AG10803 (cell line): ENCODE data around the gene EPHX1.

Experiments used
- DNase-seq: peaks from one replicate; pipeline ENCODE4 v3.0.0; 2010; ENCODE audit warnings: low read depth
- H3K4me3 ChIP-seq: 2 replicates; pipeline ENCODE4 v1.5.1; 2011; ENCODE audit warnings: mild to moderate bottlenecking, low read length, control low read depth
- CTCF ChIP-seq: conservative IDR thresholded peaks from 2 replicates; pipeline ENCODE4 v1.5.1; 2011; ENCODE audit warnings: mild to moderate bottlenecking, low read length, control low read depth, inconsistent platforms

EPHX1 gene

DNA sequence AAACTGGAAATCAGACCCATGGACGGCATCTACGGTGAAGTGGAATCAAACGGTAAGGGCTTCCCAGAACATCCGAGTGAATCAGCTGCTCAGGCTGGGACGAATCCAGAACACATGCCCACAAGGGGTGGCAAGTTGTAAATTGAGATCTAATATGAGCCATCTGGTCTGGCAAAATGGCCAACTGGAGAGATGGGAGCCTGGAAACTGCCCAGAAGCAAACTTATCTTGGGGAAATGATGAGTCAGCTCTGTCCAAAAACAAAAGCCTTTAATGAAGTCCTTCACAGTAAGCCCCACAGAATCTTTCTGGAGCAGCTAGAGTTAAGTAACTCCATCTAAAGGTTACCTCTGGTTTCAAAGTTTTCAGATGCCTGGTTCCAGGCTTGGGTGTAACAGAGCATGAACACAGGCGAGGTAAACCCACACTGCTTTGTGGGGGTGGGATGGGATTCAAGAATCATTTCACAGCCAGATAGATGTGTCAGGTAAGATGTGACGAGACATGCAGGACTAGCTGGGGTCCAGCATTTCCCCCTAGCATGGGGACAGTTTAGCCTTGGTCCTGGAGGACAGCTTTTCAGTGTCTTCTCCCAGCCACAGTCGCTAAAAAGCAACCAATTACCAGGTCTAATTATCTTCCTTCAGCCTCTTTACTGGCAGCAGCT lies 42.8 kb upstream of the EPHX1 start:
- peak; percentile 98 for DNase-seq
- H3K4me3 ChIP-seq: peak overlapping the region; percentile 27
- no peak for TF ChIP-seq CTCF

DNA sequence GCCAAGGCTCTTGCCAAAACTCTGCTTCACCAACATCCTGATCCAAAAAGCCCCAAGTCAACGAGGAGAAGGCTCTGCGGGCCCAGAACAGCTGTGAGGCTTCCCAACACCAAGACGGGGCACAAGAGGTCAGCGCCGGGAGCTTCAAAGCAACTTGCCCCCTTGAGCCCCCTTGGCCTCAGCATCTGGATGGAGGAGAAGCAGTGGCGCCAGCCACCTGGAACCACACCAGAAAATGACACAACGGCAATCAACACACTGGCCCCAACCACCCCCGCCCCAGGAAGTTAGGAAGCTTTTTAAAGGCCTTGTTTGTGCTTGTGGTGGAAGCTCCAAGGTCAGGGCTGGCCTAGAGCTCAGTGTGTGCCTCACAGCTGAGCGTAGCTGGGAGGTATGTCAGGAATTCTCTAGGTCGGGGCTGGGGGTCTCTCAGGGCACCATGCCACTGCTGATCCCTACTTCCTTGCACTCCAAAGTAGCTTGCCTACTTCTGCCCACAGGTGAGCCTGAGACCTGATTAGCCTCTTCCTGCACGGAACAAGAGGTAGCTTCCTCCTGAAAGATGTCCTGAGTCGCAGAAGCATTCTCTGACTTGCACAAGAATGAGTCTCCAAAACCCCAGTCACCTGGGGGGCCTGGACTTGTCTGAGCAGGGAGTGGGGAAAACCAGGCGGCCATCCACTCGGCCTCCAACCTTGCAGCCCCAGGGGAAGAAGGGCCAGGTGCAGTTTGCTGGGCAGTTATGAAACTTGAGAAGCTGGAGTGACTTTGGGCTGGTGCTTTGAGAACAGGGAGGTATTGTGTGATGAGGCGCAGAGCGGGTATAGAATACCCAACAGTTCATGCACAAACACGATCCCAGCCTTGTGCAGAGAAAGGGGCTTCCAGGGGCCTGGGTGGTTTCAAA lies 42.0 kb upstream of the EPHX1 start:
- no peak for TF ChIP-seq CTCF
- H3K4me3 ChIP-seq: no peak overlapping the region; the same call in 1 of the 2 replicates
- DNase-seq: peak; percentile 77

DNA sequence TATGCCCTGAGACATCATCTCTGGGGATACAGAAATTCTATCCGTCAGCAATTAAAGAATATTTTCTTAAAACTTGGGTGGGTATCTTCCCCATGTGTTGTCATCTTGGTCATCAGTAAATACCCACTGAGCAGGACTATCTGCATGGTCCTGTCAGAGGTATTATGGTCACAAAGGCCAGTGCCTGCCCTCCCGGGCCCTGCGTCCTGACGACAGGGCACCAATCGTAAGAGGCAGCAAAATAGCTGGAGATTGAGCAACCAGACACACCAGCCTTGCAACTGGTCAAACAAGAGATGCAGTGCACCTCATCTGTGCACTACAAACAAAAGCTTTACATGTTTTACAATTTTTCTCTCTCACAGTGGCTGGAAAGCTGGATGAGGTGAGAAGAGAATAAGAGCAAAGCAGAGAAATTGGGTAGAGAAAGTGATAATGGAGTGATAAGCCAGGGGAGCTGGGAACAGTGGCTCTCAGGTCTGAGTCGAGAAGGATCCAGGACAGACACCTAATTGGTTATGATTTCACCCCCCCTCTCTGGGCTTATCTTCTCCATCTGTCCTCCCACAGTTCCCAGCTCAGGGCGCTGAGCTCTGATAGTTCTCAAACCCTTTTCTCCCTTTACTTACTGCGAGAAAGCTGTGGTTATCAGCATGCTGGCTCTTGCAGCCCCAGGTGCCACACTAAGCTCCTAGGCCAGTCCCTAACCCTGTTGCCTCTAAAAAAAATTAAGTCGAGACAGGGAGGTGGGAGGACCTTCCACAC lies 41.1 kb upstream of the EPHX1 start:
- no peak overlapping the region for H3K4me3 ChIP-seq
- no peak for TF ChIP-seq CTCF
- no peak for DNase-seq

DNA sequence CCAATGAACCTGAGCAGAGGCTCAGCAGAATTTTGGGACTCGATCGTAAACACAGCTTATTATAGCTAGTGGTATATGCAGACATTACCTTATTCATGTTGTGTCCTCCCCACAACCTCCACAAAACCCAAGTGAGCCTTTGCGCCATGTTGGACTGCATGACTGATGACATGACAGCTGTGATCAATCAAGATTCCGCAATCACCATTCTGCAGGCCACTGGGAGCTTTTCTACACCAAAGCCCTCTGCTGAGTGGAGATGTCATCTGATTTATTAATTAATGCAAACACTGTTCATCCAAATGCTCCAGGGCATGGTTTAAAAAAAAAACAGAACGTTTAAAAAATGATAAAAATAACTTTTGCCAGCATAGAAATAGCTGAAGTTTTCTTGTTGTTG lies 40.2 kb upstream of the EPHX1 start:
- no peak for DNase-seq
- no peak overlapping the region for H3K4me3 ChIP-seq
- no peak for TF ChIP-seq CTCF

- no peak for DNase-seq
- no peak for TF ChIP-seq CTCF
- H3K4me3 ChIP-seq: no peak overlapping the region
Measured at GRCh38 chr1:225770561-225771248, 39.2 kb upstream of the EPHX1 start.

DNA sequence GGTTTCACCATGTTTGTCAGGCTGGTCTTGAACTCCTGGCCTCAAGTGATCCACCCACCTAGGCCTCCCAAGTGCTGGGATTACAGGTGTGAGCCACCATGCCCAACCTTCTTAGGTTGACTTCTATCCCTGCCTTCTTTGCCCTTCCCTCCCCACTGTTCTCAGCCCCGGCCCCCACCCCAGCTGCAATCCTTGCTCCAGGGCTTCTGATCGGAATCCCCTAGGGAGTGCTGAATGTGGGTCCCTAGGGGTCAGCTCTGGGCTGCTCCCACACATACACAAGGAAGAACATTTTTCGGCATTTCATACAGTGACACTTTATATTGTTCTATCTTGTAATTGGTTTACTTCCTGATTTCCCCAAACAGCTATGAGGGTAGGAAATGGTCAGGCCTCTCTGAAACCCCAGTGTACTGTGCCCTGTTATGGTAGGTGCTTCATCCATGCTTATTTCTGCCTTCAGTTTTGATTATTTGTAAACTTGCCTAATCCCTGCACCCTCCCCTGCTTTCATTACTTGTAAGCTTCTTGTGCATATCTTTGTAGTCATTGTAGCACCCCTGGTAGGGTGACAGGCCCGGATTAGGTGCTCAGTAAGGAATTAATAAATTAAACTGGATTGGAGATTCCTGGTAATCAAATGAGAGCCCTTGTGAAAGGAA lies 38.1 kb upstream of the EPHX1 start:
- no peak for DNase-seq
- TF ChIP-seq CTCF: no peak

More for the DNA sequence above, 38.1 kb upstream of the EPHX1 start:
- no peak overlapping the region for H3K4me3 ChIP-seq
